ENCODE measurements around the gene NMNAT2.

Gene NMNAT2

GRCh38 chr1:183310753-183311479, 107.3 kb downstream of the NMNAT2 start:
- no peak for DNase-seq (ENCODE audit: low read depth)

- no peak for DNase-seq (ENCODE audit: low read depth)
Observed at GRCh38 chr1:183308719-183309118, 109.5 kb downstream of the NMNAT2 start.

GRCh38 chr1:183306317-183307042, 111.7 kb downstream of the NMNAT2 start:
- no peak for DNase-seq (ENCODE audit: low read depth)

- DNase-seq (ENCODE audit: low read depth): no peak
Observed at GRCh38 chr1:183304440-183305107, 113.6 kb downstream of the NMNAT2 start.

GRCh38 chr1:183303901-183304300, 114.3 kb downstream of the NMNAT2 start:
- DNase-seq (ENCODE audit: low read depth): no peak

- no peak for DNase-seq (ENCODE audit: low read depth)
Observed at GRCh38 chr1:183303323-183303645, 114.9 kb downstream of the NMNAT2 start.

GRCh38 chr1:183302452-183303322, 115.5 kb downstream of the NMNAT2 start:
- no peak for DNase-seq (ENCODE audit: low read depth)

- DNase-seq (ENCODE audit: low read depth): no peak
Observed at GRCh38 chr1:183301239-183301638, 116.9 kb downstream of the NMNAT2 start.

GRCh38 chr1:183300828-183301227, 117.4 kb downstream of the NMNAT2 start:
- DNase-seq (ENCODE audit: low read depth): no peak

GRCh38 chr1:183300395-183300794, 117.8 kb downstream of the NMNAT2 start:
- DNase-seq (ENCODE audit: low read depth): no peak

- no peak for DNase-seq (ENCODE audit: low read depth)
Observed at GRCh38 chr1:183296782-183297181, 121.4 kb downstream of the NMNAT2 start.

GRCh38 chr1:183295521-183295920, 122.7 kb downstream of the NMNAT2 start:
- DNase-seq (ENCODE audit: low read depth): no peak

- DNase-seq (ENCODE audit: low read depth): no peak
Observed at GRCh38 chr1:183293876-183294275, 124.3 kb downstream of the NMNAT2 start.

- no peak for DNase-seq (ENCODE audit: low read depth)
Observed at GRCh38 chr1:183293241-183293640, 124.9 kb downstream of the NMNAT2 start.

- DNase-seq (ENCODE audit: low read depth): no peak
Observed at GRCh38 chr1:183291802-183292514, 126.2 kb downstream of the NMNAT2 start.

- no peak for DNase-seq (ENCODE audit: low read depth)
Observed at GRCh38 chr1:183291216-183291762, 126.9 kb downstream of the NMNAT2 start.

GRCh38 chr1:183290628-183291027, 127.6 kb downstream of the NMNAT2 start:
- no peak for DNase-seq (ENCODE audit: low read depth)

GRCh38 chr1:183289051-183289496, 129.1 kb downstream of the NMNAT2 start:
- no peak for DNase-seq (ENCODE audit: low read depth)

- no peak for DNase-seq (ENCODE audit: low read depth)
Observed at GRCh38 chr1:183288583-183288982, 129.6 kb downstream of the NMNAT2 start.

GRCh38 chr1:183287191-183287675, 130.9 kb downstream of the NMNAT2 start:
- no peak for DNase-seq (ENCODE audit: low read depth)

GRCh38 chr1:183285746-183286145, 132.4 kb downstream of the NMNAT2 start:
- no peak for DNase-seq (ENCODE audit: low read depth)
